ENCODE data around the gene FLRT2. TPM values are rescaled to one million over a fixed set of nuclear protein-coding genes. Genes with fewer than 3 reads are reported as not detected.

Gene FLRT2
- total RNA-seq, 1 experiment from 2014 or later = 4.5 TPM

GRCh38 chr14:85578357-85578756 lies 48.4 kb downstream of the FLRT2 start:
- TF ChIP-seq REST (IDR thresholded peaks at IDR 0.05; ENCODE audit: insufficient read depth in 1 of 2, low read depth in 2 of 2, low read length in 1 of 2) (no peak), TCF7L2 (IDR thresholded peaks at IDR 0.05; ENCODE audit: low read depth, low read length) (no peak), POLR2AphosphoS5 (IDR thresholded peaks at IDR 0.05; ENCODE audit: low read depth, low read length) (no peak), SIN3A (IDR thresholded peaks at IDR 0.05; ENCODE audit: borderline replicate concordance, insufficient read depth, low read depth, low read length) (no peak)
- TF ChIP-seq, protein P1, sequence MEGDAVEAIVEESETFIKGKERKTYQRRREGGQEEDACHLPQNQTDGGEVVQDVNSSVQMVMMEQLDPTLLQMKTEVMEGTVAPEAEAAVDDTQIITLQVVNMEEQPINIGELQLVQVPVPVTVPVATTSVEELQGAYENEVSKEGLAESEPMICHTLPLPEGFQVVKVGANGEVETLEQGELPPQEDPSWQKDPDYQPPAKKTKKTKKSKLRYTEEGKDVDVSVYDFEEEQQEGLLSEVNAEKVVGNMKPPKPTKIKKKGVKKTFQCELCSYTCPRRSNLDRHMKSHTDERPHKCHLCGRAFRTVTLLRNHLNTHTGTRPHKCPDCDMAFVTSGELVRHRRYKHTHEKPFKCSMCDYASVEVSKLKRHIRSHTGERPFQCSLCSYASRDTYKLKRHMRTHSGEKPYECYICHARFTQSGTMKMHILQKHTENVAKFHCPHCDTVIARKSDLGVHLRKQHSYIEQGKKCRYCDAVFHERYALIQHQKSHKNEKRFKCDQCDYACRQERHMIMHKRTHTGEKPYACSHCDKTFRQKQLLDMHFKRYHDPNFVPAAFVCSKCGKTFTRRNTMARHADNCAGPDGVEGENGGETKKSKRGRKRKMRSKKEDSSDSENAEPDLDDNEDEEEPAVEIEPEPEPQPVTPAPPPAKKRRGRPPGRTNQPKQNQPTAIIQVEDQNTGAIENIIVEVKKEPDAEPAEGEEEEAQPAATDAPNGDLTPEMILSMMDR (IDR thresholded peaks at IDR 0.05) = no peak

DNA sequence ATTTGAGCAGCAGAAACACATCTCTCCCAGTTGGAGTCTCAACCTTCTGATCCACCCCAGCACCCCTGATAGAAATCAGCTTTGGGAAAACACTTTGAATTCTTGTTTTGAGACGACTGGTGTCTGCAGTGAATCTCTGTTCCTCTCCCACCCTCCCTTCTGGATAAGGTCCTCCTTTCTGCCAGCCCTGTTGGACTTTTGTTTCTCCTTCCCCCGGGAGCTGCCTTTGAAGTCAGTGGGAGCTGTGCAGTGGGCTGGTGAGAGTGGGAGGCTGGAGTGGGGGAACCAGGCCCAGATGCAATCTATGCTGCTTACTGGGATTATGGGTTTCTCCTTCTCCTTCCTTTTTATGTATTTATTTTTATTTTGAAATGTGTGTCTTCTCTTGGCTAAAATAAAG lies 49.0 kb downstream of the FLRT2 start:
- CTCF ChIA-PET = no interaction called here
- H3K4me3 ChIP-seq (ENCODE audit: low read depth in 2 of 2, low read length in 2 of 2) = no peak overlapping the region
- BruUV-seq (replicated peaks) = no TSS peak

More at GRCh38 chr14:85578357-85578756, 48.4 kb downstream of the FLRT2 start:
- ATAC-seq (no peak), DNase-seq (ENCODE audit: low read depth, low spot score) (no peak)
- ChIA-PET CTCF (no interaction called here), POLR2A (no interaction called here)
- Histone ChIP-seq H3K9me3 (ENCODE audit: control insufficient read depth, insufficient read depth, low read depth, low read length) (no peaks in the 10 kb centered on the region), H3K36me3 (ENCODE audit: control insufficient read depth, insufficient read depth, low read length) (no peaks in the 10 kb centered on the region), H3K27me3 (ENCODE audit: control insufficient read depth, insufficient read depth, low read length) (no peaks in the 10 kb centered on the region), H3K4me1 (ENCODE audit: control insufficient read depth, insufficient read depth, low read length) (no peaks in the 10 kb centered on the region), H3K4me3 (ENCODE audit: low read depth in 2 of 2, low read length in 2 of 2) (no peak overlapping the region), H3K27ac (ENCODE audit: low read length) (no peak overlapping the region)
- BruUV-seq (replicated peaks) = no TSS peak
- in situ Hi-C loops (cut with HindIII; ENCODE audit: low pct_unique_long_range_greater_than_20kb, low sequenced_read_pairs) (no loop called here), intact Hi-C loops (cut with micrococcal nuclease; ENCODE audit: unreplicated experiment) (no loop called here)

More for the DNA sequence above, 49.0 kb downstream of the FLRT2 start:
- no peak overlapping the region for H3K27ac ChIP-seq (ENCODE audit: low read length)
- TF ChIP-seq, protein P1 (IDR thresholded peaks at IDR 0.05) = no peak
- TF ChIP-seq SIN3A (IDR thresholded peaks at IDR 0.05; ENCODE audit: borderline replicate concordance, insufficient read depth, low read depth, low read length) (no peak), REST (IDR thresholded peaks at IDR 0.05; ENCODE audit: insufficient read depth in 1 of 2, low read depth in 2 of 2, low read length in 1 of 2) (no peak), POLR2AphosphoS5 (IDR thresholded peaks at IDR 0.05; ENCODE audit: low read depth, low read length) (no peak), TCF7L2 (IDR thresholded peaks at IDR 0.05; ENCODE audit: low read depth, low read length) (no peak)
- intact Hi-C loops (cut with micrococcal nuclease; ENCODE audit: unreplicated experiment) (no loop called here), in situ Hi-C loops (cut with HindIII; ENCODE audit: low pct_unique_long_range_greater_than_20kb, low sequenced_read_pairs) (no loop called here)
- no peaks in the 10 kb centered on the region for H3K27me3 ChIP-seq (ENCODE audit: control insufficient read depth, insufficient read depth, low read length)
- DNase-seq (ENCODE audit: low read depth, low spot score) (no peak), ATAC-seq (no peak)
- no peaks in the 10 kb centered on the region for H3K4me1 ChIP-seq (ENCODE audit: control insufficient read depth, insufficient read depth, low read length)
- no peaks in the 10 kb centered on the region for H3K9me3 ChIP-seq (ENCODE audit: control insufficient read depth, insufficient read depth, low read depth, low read length)
- H3K36me3 ChIP-seq (ENCODE audit: control insufficient read depth, insufficient read depth, low read length) = no peaks in the 10 kb centered on the region
- POLR2A ChIA-PET = no interaction called here
